Measurements from ENCODE around the gene NDUFS8.

DNA sequence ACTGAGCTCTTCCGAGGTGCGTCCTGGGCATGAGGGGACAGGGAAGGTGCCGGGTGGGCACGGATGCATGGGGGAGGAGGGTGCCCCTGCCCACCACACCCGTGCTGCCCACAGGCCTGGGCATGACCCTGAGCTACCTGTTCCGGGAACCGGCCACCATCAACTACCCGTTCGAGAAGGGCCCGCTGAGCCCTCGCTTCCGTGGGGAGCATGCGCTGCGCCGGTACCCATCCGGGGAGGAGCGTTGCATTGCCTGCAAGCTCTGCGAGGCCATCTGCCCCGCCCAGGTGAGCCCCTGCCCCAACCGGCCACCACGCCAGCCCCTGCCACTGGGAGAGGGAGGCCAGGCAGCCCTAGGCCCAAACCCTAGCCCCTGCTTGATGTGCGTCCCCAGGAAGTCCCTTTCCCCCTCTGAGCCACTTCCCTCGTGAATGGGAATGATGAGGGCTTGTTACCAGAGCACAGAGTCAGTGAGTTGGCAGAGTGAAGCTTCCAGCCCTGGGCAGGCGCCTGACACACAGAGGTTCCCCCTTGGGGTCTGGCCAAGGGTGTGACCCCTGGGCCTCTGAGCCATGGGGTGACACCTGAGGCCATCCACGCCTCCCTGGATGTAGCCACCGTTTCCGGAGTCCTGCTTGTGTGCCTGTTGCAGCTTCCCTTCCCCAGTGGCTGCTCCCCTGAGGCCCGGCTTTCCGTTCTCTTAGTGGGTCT is 2.7 kb downstream of the NDUFS8 start:
- TF ChIP-seq, protein P1, sequence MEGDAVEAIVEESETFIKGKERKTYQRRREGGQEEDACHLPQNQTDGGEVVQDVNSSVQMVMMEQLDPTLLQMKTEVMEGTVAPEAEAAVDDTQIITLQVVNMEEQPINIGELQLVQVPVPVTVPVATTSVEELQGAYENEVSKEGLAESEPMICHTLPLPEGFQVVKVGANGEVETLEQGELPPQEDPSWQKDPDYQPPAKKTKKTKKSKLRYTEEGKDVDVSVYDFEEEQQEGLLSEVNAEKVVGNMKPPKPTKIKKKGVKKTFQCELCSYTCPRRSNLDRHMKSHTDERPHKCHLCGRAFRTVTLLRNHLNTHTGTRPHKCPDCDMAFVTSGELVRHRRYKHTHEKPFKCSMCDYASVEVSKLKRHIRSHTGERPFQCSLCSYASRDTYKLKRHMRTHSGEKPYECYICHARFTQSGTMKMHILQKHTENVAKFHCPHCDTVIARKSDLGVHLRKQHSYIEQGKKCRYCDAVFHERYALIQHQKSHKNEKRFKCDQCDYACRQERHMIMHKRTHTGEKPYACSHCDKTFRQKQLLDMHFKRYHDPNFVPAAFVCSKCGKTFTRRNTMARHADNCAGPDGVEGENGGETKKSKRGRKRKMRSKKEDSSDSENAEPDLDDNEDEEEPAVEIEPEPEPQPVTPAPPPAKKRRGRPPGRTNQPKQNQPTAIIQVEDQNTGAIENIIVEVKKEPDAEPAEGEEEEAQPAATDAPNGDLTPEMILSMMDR (conservative IDR thresholded peaks at IDR 0.05; ENCODE audit: low read length), result no peak
- no peak for TF ChIP-seq EZH2phosphoT487 (IDR thresholded peaks at IDR 0.05; ENCODE audit: borderline replicate concordance)
